GM19467 (cell line): ENCODE data around the gene BASP1.
"Not testable (repeated sequence)": the region's sequence is repeated elsewhere in the genome, so short reads cannot be mapped to it uniquely, and the experiment has no call there.

Source experiments
- ATAC-seq: cut with Tn5 transposase; IDR thresholded peaks from one replicate; pipeline ENCODE4 v1.9.1; 2021; ENCODE audit warnings: mild to moderate bottlenecking, moderate library complexity; ENCODE audit not compliant: unreplicated experiment

The BASP1 gene

DNA sequence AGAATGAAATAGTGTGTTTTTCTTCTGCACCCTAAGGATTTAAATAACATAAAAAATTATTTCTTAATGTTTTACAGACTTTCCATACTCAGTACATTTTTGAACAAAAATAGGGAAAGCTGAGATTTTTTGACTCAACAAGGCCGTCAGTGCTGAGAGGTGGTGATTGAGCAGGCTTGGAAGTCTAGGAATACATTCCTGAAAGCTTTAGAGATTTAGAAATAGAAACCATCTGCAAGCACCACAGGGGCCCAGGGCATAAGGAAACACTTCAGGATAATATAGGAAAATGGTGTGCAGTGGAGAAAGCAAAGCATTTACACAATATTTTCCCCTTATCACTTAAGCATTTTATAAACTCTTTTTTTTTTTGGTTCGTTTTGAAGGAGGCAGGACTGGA, 5.2 kb downstream of the BASP1 start:
- no peak for ATAC-seq

DNA sequence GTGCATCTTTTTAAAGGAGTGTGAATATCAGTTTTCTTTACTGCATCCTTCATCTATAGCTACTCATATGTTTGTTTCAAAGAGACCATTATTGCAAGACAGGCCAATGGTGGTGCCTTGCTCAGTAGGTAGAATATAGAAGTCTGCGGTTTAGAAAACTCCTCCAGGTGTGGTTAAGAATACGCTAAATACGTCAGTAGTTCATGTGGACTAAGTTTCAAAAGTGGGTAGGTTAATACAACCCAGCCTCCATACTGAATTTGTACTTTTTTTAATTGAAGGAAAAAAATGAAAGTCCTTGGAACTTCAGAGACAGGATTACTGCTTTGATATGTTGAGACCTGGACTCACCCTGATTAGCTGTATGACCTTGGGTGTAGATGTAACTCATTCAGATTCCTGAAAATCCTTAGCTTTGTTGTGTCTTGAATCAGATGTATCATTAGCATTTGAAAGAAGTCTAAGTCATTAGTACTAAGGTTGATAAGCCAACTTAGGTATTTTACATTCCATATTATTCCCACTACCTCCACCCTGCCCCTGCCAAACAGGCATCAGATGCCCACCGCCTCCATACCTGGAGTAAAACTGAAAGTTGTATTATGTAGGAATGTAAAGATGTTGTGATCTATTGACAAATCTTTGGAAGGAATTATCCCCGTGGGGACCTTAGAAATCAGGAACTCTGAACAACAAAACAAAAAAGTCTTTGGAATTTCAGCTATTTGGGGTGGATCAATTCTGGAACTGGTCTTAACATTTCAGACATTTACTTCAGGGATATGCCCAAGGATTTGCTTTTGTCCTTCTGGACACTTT, 6.1 kb downstream of the BASP1 start:
- ATAC-seq, result peak; percentile 23

DNA sequence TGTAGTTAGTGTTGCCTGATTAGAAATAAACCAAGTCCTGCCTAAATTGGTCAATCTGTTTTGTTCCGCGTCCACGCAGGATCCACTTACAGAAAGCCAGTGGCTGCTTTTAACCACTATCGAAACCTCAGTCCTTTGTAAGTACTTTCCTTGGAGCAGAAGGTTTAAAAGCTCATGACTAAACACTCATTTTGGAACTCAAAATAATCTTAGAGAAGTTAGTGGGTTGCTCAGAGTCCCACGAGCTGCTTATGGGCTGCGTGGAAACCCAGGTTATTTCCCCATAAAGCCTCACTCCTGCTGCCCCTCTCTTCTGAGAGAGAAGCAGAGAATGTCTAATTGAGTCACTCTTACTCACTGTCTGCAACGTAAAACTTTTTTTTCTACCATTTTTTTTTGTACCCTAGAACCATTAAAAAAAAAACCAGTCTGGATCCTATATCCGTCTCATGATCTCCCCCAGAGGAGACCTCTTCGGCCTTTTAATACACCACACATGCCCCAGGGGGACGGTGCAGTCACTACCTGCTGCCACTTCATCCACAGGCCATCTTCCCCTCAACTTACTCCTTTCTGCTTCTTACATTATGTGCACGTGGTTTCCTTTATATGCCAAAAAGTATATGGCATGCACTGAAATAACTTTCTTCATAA, 7.6 kb downstream of the BASP1 start:
- ATAC-seq, result peak; percentile 36

DNA sequence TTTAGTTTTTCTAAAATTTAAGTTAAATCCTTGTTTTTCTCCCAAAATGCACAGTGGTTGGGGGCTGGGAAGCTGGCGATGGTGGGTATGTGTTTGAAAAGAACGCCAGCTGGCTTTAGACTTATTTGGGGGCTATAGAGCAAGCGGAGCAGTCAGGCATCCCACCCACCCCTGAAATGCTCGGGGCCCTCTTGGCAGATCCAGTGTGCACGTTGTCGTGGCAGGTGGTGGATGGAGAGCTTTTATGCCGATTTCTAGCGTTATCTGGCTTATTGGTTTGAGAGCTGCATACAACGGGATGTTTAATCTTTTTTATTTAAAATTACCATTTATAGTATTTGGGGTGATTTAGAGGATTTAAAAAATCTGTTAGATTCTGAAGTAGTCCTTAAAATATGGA, 8.1 kb downstream of the BASP1 start:
- no peak for ATAC-seq

DNA sequence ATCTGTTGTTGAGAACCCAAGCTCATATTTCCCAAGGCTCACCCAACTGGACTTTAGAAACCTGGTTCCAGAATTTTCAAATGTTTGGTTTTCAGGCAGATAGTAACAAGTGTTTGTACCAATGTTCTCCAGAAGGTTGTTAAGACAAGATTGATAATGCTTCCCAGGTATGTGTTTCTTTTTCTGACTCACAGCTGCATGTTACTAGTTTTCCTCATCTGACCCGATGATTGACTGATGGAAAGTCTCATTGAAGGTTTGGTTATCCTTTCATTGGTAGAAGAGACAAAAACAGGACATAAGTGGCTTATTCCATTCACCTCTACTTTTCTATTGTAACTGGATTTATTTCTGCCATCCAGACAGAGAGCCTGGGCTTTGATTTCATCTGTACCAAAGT, 10.4 kb downstream of the BASP1 start:
- no peak for ATAC-seq

DNA sequence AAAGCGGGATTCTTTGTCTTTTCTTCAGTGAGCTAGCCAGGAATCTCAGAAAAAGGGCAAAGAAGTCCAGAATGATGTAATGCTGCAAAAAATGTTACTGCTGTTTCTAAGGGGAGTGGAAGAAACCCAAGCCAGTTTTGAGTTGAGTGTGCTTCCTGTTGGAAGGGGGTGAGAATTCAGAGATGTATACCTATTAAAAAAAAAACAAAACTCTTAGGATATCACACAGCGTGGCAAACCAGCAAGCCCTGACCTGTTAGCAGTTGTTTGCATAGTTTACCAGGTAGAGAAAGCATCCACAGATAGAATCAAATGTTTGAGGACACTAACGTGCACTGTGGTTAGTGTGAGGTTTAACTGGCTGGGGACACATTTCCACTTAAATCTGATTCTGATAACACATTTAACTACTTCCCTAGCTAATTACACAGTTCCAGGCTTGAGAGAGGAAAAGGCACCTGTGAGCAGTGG, 11.4 kb downstream of the BASP1 start:
- peak; percentile 66 for ATAC-seq

DNA sequence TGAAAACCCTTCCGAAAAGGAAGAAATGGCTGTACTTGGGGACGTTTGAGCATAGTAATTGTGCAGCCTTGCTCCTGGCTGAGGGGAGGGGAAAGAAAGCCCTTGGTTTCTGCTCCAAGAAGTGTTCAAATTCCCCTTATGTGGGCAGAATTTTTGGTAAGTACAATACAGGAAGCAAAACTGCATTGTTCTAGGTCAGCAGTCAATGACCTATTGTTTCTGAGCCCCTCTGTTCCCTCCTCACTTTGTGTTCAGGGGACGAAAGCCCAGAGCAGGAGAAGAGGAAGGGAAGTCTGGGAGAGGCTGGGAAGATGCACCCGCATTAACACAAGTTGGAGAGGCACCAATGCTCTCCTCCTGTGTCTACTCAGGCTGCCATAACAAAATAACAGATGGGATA, 11.9 kb downstream of the BASP1 start:
- ATAC-seq, result peak; percentile 30

DNA sequence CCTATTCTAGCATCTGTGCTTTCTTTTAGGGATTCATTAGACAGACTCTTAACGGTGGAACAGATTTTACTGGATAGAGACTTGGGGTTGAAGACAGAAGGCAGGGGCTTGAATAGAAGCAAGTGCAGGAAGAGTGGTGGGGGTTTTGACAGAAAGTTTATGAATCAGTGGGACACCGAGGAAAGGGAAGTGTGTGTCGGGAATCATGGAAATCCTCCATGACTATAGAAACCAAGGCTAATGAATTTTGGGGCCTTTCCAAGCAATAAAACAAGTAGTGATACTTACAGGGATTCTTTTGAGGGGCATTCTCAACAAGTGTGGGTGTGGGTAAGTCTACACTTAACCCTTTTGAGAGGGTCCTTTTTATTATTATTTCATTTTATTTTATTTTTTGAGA, 12.8 kb downstream of the BASP1 start:
- no peak for ATAC-seq

DNA sequence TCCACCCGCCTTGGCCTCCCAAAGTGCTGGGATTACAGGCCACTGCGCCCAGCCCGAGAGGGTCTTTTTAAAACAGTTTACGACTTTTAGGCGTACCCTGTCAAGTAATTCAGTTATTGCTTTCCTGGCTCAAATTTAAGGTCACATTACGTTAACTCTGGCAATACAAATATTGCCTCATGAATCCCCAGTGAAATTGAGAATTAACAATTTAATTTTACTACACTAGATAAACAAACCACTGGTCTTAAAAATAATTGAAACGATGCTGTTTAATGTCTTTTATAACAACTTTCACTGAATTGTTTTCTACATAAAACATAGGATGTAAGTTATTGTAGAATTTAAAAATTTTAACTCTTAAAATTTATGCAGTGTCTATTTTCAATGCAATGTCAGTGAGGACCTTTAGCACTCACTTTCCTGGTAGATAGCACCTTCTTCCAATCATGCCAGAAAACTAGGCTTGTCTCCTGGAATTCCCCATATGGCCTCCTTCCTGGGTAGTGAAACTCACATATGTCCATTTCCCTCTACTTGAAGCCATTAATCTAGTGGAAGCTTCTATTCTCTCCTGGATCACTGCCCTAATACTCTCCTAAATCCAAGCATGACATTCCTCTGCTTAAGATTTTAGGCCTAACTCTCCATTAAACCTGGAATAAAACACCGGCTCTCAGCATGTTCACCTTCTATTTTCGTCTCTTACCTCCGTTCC, 13.5 kb downstream of the BASP1 start:
- ATAC-seq, result no peak

DNA sequence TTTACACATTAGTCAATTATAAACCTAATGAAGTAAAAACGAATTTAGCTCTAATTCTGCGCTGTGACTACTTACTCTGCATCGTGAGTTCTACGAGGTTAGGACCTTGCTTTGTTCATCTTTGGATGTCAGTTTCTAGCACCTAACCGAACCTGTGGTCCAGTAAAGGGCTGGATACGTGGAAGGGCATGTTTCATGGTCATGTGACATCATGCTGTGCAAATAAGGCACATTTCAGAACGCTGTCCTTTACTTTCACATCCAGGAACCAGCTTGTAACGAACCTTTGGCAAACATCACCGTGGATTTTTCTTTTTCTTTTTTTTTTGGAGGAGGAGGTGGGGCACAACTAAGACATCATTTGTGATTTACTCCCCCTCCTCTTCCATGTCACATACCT, 15.0 kb downstream of the BASP1 start:
- no peak for ATAC-seq

DNA sequence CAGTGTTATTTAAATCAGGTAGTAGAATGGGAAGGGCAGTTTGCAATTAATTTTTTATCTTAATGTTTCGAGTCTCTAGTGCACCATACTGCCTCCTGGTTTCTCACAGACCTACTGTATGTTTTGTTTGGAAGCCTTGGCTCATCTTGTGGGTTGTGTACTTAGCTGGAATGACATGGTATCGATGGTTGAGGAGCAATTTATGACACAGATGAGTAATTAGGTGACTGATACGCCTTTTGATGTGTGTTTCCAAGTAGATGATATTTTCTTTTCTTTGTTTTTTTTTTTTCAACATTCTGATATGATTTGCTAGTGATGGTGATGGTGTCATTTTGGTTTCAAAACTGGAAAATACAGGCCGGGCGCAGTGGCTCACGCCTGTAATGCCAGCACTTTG, 16.1 kb downstream of the BASP1 start:
- no peak for ATAC-seq

DNA sequence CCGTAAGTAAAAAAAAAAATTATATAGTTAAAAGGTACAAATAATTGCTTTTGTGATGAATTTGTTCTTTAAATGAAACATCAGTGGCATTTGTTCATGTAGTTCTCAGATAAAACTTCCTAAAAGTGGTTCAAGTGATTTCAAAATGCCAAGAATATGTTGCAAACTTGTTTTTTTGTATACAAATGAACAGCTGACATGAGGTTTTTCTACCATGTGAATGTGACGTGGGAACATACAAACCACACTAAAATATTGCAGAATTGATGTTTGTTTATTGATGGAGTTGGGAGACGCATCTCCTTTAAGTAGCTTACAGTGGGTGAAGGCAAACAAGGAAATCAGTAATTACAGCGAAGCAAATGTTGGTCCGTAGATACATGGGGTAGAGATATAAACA, 16.9 kb downstream of the BASP1 start:
- ATAC-seq, result no peak

DNA sequence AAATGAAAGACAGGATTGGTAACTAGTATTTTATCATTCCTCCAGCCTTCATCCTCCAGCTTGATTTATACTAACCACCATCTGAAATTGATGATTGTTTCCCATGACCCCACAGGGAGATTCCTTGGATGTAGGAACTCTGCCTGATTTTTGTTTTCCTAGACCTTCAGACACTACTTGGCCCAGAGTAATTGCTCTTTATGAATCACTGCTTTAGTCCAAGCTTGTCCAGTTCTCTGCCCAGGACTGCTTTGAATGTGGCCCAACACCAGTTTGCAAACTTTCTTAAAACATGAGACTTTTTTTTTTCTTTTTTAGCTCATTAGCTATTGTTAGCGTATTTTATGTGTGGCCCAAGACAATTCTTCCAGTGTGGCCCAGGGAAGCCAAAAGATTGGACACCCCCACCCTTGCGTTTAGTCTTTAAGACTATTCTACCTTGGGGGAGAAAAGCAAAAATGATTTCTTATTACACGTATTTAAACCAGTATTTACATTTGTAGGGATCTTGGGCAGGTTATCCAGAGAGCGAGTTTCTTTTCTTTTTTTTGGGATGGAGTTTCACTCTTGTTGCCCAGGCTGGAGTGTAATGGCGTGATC, 18.4 kb downstream of the BASP1 start:
- no peak for ATAC-seq

DNA sequence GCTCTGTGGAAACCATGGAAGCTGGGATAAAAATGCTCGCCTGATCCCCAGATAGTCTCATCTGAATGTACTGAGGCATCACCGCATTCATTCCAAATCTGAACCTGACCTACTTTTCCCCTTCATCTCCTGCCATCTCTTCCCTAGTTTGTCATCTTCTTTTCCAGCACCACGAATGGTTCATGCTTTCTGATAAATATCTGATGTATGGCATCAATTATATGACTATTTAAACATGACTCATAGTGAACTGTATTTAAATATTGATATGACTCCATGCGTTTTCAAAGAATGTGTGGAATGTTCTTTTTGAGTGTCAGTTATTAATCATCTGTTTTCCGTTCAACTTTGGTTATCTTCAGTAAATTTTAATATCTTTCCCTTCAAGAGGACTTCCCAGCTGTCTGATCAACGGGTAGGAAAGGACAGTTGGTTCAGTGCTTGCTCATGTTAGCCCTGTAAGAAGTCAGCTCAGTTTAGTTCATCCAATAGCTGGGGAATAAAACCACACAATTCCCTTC, 21.1 kb downstream of the BASP1 start:
- no peak for ATAC-seq

DNA sequence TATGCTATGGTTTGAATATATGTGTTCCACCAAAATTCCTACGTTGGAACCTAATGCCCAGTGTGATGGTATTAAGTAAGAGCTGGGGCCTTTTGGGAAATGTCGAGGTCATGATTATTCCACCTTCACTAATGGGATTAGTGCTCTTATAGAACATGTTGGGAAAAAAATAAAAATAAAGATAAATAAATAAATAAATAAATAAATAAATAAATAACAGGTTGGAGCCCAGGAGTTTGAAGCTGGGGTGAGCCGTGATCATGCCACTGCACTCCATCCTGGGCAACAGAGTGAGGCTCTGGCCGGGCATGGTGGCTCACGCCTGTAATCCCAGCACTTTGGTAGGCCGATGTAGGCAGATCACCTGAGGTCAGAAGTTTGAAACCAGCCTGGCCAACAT, 22.5 kb downstream of the BASP1 start:
- ATAC-seq, result no peak

DNA sequence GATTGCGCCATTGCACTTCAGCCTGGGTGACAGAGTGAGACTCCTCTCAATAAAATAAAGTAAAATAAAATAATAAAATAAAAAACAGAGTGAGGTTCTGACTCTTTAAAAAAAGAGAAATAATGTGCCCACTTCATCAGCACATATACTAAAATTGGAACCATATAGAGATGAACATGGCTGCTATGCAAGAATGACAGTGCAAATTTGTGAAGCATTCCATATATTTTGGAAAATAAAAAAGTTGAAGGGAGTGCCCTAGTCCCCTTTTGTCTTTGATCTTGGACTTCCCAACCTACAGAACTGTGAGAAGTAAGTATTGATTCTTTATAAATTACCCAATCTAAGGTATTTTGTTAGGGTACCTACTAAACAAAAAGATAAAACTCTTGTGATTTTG, 23.1 kb downstream of the BASP1 start:
- no peak for ATAC-seq

DNA sequence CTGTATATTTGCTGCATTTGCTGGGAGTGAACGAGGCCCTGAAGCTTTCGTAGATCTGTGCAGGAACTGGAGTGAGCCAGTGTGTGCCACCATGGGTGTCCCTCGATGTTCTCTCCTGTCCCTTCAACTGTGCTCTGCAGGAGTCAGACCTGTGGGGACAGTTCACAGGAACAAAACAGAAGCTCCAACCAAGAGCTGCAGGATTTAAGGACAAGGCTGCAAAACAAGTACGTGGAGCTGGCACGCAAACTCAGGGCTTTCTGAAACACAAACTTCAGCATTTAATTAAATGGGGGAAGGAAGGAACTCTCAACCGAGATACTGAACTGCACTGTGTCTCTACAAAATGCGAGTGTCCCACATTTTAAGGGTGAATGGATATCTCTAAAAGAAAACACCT, 24.2 kb downstream of the BASP1 start:
- ATAC-seq, result no peak

DNA sequence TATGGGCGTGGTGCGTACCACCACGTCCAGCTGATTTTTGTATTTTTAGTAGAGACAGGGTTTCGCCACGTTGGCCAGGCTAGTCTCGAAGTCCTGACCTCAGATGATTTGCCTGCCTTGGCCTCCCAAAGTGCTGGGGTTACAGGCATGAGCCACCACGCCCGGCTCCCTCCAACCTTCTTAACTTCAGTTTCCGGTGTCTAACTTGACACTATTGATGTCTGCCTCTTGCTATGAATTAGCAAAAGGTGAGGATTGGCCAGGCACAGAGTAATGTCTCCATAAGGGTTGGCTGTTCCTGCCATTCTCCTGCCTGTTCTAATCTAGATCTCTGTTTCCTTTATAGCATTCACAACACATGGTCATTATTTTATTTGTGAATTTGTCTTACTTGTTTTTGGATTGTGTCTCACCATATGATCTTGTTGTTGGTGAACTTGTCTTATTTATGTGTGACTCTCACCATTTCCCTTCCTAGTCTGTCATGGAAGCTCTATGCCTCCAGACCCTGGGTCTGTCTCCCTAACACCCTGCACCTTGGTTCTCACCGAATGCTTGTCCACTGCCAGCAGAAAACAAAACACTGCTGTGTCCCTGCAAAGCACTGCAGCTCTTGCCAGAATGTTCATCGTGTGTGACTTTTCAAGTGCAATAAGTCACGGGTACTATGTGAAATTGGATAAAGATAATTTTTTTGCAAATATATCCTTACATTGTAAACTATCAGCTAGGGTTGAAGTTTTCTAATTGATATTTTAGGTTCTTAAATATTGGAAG, 26.0 kb downstream of the BASP1 start:
- no peak for ATAC-seq

DNA sequence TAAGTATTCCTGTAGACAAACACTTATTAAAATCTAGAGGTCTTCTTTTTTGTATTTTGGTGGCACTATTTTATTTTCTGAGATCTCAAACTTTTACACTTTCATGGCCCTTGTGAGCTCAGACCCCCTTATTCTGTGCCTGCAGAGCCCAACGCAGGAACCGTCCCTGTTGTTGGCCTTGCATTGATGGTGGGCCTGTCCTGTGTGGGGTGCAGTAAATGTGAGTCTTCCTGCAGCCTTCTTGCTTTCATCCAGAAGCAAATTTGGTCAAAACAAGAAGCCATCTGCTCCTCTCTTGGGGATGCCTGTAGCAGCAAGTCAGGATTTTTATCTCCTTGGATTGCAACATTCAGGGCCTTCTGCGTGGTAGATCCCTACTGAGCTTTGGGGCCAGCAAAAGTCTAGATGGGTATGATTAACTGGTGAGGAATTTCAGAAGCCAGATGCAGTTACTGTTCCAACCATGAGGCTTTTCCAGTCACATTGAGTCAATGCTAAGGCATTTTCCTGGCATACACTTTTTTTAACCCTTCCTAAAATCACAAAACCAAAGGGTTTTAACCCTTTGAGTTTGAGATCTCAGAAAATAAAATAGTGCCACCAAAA, 31.7 kb downstream of the BASP1 start:
- no peak for ATAC-seq

DNA sequence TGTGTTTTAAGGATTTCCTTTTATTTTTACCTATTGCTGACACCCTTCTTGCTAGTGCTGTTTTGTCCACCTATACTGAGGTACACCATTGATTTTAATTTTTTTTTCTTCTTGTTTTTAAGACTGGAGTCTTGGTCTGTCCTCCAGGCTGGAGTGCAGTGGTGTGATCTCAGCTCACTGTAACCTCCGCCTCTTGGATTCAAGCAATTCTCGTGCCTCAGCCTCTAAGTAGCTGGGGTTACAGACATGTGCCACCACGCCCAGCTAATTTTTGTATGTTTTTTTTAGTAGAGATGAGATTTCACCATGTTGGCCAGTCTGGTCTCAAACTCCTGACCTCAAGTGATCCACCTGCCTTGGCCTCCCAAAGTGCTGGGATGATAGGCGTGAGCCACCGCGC, 32.4 kb downstream of the BASP1 start:
- not testable (repeated sequence) for ATAC-seq
